Left renal pelvis (tissue), 4 donors: ENCODE measurements around the gene CLMN. TPM values are rescaled to one million over a fixed set of nuclear protein-coding genes. Genes with fewer than 3 reads are reported as not detected.

Experiments used
- DNase-seq, 4 donors: peaks; one replicate each; pipeline ENCODE4 v3.0.0-alpha.2; 2013; ENCODE audit warnings: low read depth in 4 of 4, low spot score in 3 of 4
- polyA plus RNA-seq, 4 donors: library from polyadenylated mRNA; unstranded; fragments of 120-200 nt; gene quantifications; one replicate each; pipeline ENCODE4 v1.2.1, GENCODE V29; 2013; ENCODE audit not compliant: insufficient read length in 4 of 4

CLMN gene
- polyA plus RNA-seq, 4 donors, result 8.9 to 30.7 (median 27.5) TPM

- no peak for DNase-seq
Measured at GRCh38 chr14:95305145-95305544, 14.6 kb downstream of the CLMN start.

- no peak for DNase-seq
Measured at GRCh38 chr14:95304342-95304741, 15.4 kb downstream of the CLMN start.

- DNase-seq, result no peak
Measured at GRCh38 chr14:95303552-95303951, 16.2 kb downstream of the CLMN start.

GRCh38 chr14:95302667-95303506 is 16.8 kb downstream of the CLMN start:
- DNase-seq, result no peak

- no peak for DNase-seq
Measured at GRCh38 chr14:95301527-95302187, 18.1 kb downstream of the CLMN start.

- no peak for DNase-seq
Measured at GRCh38 chr14:95300697-95301526, 18.8 kb downstream of the CLMN start.

- no peak for DNase-seq
Measured at GRCh38 chr14:95300002-95300696, 19.6 kb downstream of the CLMN start.

- no peak for DNase-seq
Measured at GRCh38 chr14:95299271-95299670, 20.4 kb downstream of the CLMN start.

GRCh38 chr14:95297832-95298231 is 21.9 kb downstream of the CLMN start:
- DNase-seq, result no peak

- no peak for DNase-seq
Measured at GRCh38 chr14:95296966-95297365, 22.7 kb downstream of the CLMN start.

- DNase-seq, result no peak
Measured at GRCh38 chr14:95295600-95296376, 23.9 kb downstream of the CLMN start.

- no peak for DNase-seq
Measured at GRCh38 chr14:95294834-95295599, 24.7 kb downstream of the CLMN start.

- DNase-seq, result no peak
Measured at GRCh38 chr14:95294320-95294719, 25.4 kb downstream of the CLMN start.

- DNase-seq, result no peak
Measured at GRCh38 chr14:95293449-95293848, 26.3 kb downstream of the CLMN start.

GRCh38 chr14:95292660-95293425 is 26.9 kb downstream of the CLMN start:
- no peak for DNase-seq

- no peak for DNase-seq
Measured at GRCh38 chr14:95291859-95292542, 27.7 kb downstream of the CLMN start.

- no peak for DNase-seq
Measured at GRCh38 chr14:95290871-95291431, 28.8 kb downstream of the CLMN start.
